ENCODE measurements around the gene SAP30L. TPM values are rescaled to one million over a fixed set of nuclear protein-coding genes. Genes with fewer than 3 reads are reported as not detected.

SAP30L gene
- total and polyA plus RNA-seq, 5 donors: 13.5 to 34.0 (median 27.9) TPM

DNA sequence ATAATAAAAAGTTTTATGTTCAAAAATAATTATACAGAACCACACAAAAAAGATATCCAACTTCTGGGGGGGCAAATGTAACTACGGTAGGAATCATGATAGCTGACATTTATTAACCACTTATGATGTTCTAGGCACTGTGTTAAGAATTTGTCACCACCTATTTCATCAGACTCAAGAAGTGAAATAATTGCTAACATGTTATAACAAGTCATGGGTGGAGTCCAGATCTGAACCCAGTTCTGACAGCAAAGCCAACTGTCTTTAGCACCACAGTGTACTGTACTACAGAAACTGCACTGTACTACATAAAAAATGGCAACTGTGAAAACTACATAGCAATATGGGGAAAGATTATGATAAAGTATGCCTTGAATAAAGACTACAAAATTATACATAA lies 3.0 kb upstream of the SAP30L start:
- H3K27me3 ChIP-seq (ENCODE audit: control insufficient read depth, insufficient read depth): no peaks in the 10 kb centered on the region
- no peak overlapping the region for H3K27ac ChIP-seq (ENCODE audit: low read length)
- DNase-seq (no peak), ATAC-seq (no peak)
- H3K4me3 ChIP-seq (ENCODE audit: low read length): no peak overlapping the region
- intact Hi-C loops (cut with DNase I): no loop called here
- WGBS: 93% methylated on average over 1 of the region's 1 CpG
- peaks cover 2% of the 10 kb centered on the region for H3K4me1 ChIP-seq (ENCODE audit: control insufficient read depth, insufficient read depth, low read length)
- no peaks in the 10 kb centered on the region for H3K9me3 ChIP-seq (ENCODE audit: control insufficient read depth, low read length)

- peak; percentile 2 to 4 for ATAC-seq
- DNase-seq: peak in 1 of 3 donors; percentile 49
- peak overlapping the region; percentile 39 for H3K27ac ChIP-seq (ENCODE audit: low read length)
- peaks cover 4% of the 10 kb centered on the region for H3K4me1 ChIP-seq (ENCODE audit: control insufficient read depth, insufficient read depth, low read length)
- peak overlapping the region; percentile 96 for H3K4me3 ChIP-seq (ENCODE audit: low read length)
- H3K27me3 ChIP-seq (ENCODE audit: control insufficient read depth, insufficient read depth): no peaks in the 10 kb centered on the region
- intact Hi-C loops (cut with DNase I): no loop called here
- H3K9me3 ChIP-seq (ENCODE audit: control insufficient read depth, low read length): no peaks in the 10 kb centered on the region
- 4% methylated on average over 30 of the region's 30 CpGs for WGBS
Observed at GRCh38 chr5:154444556-154445421, 1.0 kb upstream of the SAP30L start.

- Histone ChIP-seq H3K27ac (ENCODE audit: low read length) (peak overlapping the region; percentile 38), H3K27me3 (ENCODE audit: control insufficient read depth, insufficient read depth) (no peaks in the 10 kb centered on the region), H3K9me3 (ENCODE audit: control insufficient read depth, low read length) (no peaks in the 10 kb centered on the region), H3K4me3 (ENCODE audit: low read length) (peak overlapping the region; percentile 96), H3K4me1 (ENCODE audit: control insufficient read depth, insufficient read depth, low read length) (peaks cover 4% of the 10 kb centered on the region)
- DNase-seq (peak; percentile 61 to 80 (median 80)), ATAC-seq (peak; percentile 35 to 47)
- WGBS: under 1% methylated on average over 87 of the region's 87 CpGs
- intact Hi-C loops (cut with DNase I): no loop called here
Observed at GRCh38 chr5:154446195-154447088, 645 bp downstream of the SAP30L start.

DNA sequence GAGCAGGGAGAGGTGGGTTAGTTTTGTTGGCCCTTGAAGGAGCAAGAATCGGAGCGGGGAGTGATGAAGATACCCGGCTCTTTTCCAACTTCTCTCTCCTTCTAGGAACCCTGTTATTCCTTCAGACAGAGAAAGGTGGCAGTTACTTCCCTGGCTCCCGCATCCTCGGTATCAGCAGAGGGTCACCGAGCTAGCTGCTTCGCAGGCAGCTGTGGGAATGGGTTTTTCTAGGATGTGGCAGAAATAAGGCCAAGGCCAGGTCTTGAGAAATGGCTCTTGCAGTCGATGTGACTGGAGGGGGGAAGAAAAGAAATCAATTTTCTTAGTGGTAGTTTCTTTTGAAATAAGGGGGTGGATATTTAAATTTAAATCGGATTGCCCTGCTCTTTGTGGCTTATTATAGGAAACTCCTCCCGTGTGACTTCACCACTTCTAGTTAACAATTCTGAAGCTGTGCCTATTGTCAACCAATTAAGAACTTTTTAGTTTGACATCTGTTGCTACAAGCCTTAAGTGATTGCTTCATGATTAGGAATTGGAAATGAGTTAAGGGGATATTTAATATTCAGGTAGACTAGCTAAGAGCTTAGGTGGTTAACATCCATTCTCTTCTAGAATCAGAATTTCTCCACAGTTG lies 1.4 kb downstream of the SAP30L start:
- H3K27me3 ChIP-seq (ENCODE audit: control insufficient read depth, insufficient read depth): no peaks in the 10 kb centered on the region
- peak overlapping the region; percentile 25 for H3K27ac ChIP-seq (ENCODE audit: low read length)
- intact Hi-C loops (cut with DNase I): no loop called here
- whole genome bisulfite sequencing: 4% methylated on average over 10 of the region's 10 CpGs
- ATAC-seq: no peak
- DNase-seq: no peak
- peaks cover 4% of the 10 kb centered on the region for H3K4me1 ChIP-seq (ENCODE audit: control insufficient read depth, insufficient read depth, low read length)
- H3K9me3 ChIP-seq (ENCODE audit: control insufficient read depth, low read length): no peaks in the 10 kb centered on the region
- peak overlapping the region; percentile 96 for H3K4me3 ChIP-seq (ENCODE audit: low read length)

- H3K9me3 ChIP-seq (ENCODE audit: control insufficient read depth, low read length): no peaks in the 10 kb centered on the region
- no peaks in the 10 kb centered on the region for H3K27me3 ChIP-seq (ENCODE audit: control insufficient read depth, insufficient read depth)
- DNase-seq: no peak
- intact Hi-C loops (cut with DNase I): no loop called here
- no peak for ATAC-seq
- no peak overlapping the region for H3K27ac ChIP-seq (ENCODE audit: low read length)
- H3K4me3 ChIP-seq (ENCODE audit: low read length): no peak overlapping the region
- 95% methylated on average over 2 of the region's 2 CpGs for WGBS
- H3K4me1 ChIP-seq (ENCODE audit: control insufficient read depth, insufficient read depth, low read length): peaks cover 4% of the 10 kb centered on the region
Observed at GRCh38 chr5:154449786-154450185, 4.0 kb downstream of the SAP30L start.

GRCh38 chr5:154451957-154452356 lies 6.2 kb downstream of the SAP30L start:
- ATAC-seq: no peak
- 89% methylated on average over 8 of the region's 8 CpGs for WGBS
- DNase-seq: no peak
- no peaks in the 10 kb centered on the region for H3K27me3 ChIP-seq (ENCODE audit: control insufficient read depth, insufficient read depth)
- H3K27ac ChIP-seq (ENCODE audit: low read length): no peak overlapping the region
- intact Hi-C loops (cut with DNase I): no loop called here
- no peak overlapping the region for H3K4me3 ChIP-seq (ENCODE audit: low read length)
- no peaks in the 10 kb centered on the region for H3K9me3 ChIP-seq (ENCODE audit: control insufficient read depth, low read length)
- H3K4me1 ChIP-seq (ENCODE audit: control insufficient read depth, insufficient read depth, low read length): peaks cover 4% of the 10 kb centered on the region

DNA sequence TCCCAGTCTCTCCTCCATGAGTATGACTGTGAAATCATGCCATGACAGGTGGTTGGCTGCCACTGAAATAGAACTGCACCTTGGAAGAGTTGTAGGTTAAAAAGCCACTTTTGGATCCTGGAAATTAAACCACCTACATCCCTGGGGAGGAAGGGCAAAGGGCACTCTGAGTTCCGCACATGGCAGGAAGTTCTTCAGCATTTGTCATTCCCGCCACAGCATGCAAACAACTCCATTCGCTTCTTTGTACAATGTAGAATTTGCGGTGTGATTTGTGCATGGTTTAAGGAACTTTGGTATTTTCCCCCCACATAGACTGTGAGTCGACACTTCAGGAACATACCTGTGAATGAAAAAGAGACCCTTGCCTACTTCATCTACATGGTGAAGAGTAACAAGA lies 9.8 kb downstream of the SAP30L start:
- Histone ChIP-seq H3K4me3 (ENCODE audit: low read length) (no peak overlapping the region), H3K27me3 (ENCODE audit: control insufficient read depth, insufficient read depth) (no peaks in the 10 kb centered on the region), H3K4me1 (ENCODE audit: control insufficient read depth, insufficient read depth, low read length) (peaks cover 4% of the 10 kb centered on the region), H3K27ac (ENCODE audit: low read length) (no peak overlapping the region), H3K9me3 (ENCODE audit: control insufficient read depth, low read length) (no peaks in the 10 kb centered on the region)
- WGBS: 82% methylated on average over 5 of the region's 5 CpGs
- ATAC-seq (no peak), DNase-seq (no peak)
- intact Hi-C loops (cut with DNase I): no loop called here

DNA sequence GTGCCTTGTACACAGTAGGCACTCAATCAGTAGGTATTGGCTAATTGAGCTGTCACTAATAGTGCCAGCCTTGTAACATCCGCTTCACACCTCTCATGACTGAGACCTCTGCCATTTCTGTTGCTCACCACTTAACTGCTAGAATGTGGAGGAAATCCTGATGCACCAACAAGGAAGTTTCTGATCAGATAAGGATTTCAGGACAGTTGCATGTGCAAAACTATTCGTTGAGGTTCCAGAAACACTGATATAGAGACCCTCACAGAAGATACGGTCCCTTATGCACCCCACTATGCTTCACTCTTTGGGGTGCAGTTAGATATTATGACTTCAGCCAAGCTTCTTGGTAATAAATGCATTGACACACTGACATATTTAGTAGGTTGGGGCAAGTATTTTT lies 10.7 kb downstream of the SAP30L start:
- no peak for DNase-seq
- intact Hi-C loops (cut with DNase I): no loop called here
- peaks cover 4% of the 10 kb centered on the region for H3K4me1 ChIP-seq (ENCODE audit: control insufficient read depth, insufficient read depth, low read length)
- 81% methylated on average over 3 of the region's 3 CpGs for WGBS
- no peak overlapping the region for H3K4me3 ChIP-seq (ENCODE audit: low read length)
- no peaks in the 10 kb centered on the region for H3K9me3 ChIP-seq (ENCODE audit: control insufficient read depth, low read length)
- ATAC-seq: no peak
- H3K27ac ChIP-seq (ENCODE audit: low read length): no peak overlapping the region
- no peaks in the 10 kb centered on the region for H3K27me3 ChIP-seq (ENCODE audit: control insufficient read depth, insufficient read depth)

DNA sequence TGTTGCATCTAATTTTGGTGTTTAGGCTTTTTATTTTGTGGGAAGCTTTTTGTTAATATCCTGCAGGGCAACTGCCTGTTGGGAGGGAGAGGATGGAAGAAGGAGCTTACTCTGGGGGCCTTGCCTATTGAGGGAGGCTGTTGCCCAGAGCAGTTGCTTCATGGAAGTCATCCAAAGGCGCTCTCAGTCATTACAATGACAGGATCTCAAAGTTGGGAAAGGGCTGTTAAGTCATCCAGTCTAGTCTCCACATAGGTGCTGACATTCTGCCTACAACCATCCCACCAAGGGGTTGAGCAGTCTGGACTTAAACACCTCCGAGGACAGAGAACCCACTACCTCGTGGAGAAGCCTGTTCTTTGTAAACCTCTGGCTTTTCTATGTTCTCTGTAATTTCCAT lies 13.2 kb downstream of the SAP30L start:
- Histone ChIP-seq H3K4me1 (ENCODE audit: control insufficient read depth, insufficient read depth, low read length) (peaks cover 4% of the 10 kb centered on the region), H3K27me3 (ENCODE audit: control insufficient read depth, insufficient read depth) (no peaks in the 10 kb centered on the region), H3K9me3 (ENCODE audit: control insufficient read depth, low read length) (no peaks in the 10 kb centered on the region), H3K27ac (ENCODE audit: low read length) (no peak overlapping the region), H3K4me3 (ENCODE audit: low read length) (no peak overlapping the region)
- ATAC-seq (no peak), DNase-seq (no peak)
- 59% methylated on average over 3 of the region's 3 CpGs for WGBS
- intact Hi-C loops (cut with DNase I): no loop called here

- intact Hi-C loops (cut with DNase I): no loop called here
- Histone ChIP-seq H3K27me3 (ENCODE audit: control insufficient read depth, insufficient read depth) (no peaks in the 10 kb centered on the region), H3K4me3 (ENCODE audit: low read length) (no peak overlapping the region), H3K9me3 (ENCODE audit: control insufficient read depth, low read length) (no peaks in the 10 kb centered on the region), H3K27ac (ENCODE audit: low read length) (no peak overlapping the region), H3K4me1 (ENCODE audit: control insufficient read depth, insufficient read depth, low read length) (peaks cover 4% of the 10 kb centered on the region)
- ATAC-seq: no peak
- no peak for DNase-seq
- WGBS: 92% methylated on average over 4 of the region's 4 CpGs
Observed at GRCh38 chr5:154460172-154460571, 14.4 kb downstream of the SAP30L start.

GRCh38 chr5:154461531-154461930 lies 15.7 kb downstream of the SAP30L start:
- DNase-seq (no peak), ATAC-seq (no peak)
- H3K4me3 ChIP-seq (ENCODE audit: low read length): no peak overlapping the region
- H3K4me1 ChIP-seq (ENCODE audit: control insufficient read depth, insufficient read depth, low read length): peaks cover 4% of the 10 kb centered on the region
- WGBS: 60% methylated on average over 6 of the region's 6 CpGs
- H3K9me3 ChIP-seq (ENCODE audit: control insufficient read depth, low read length): no peaks in the 10 kb centered on the region
- no peaks in the 10 kb centered on the region for H3K27me3 ChIP-seq (ENCODE audit: control insufficient read depth, insufficient read depth)
- intact Hi-C loops (cut with DNase I): no loop called here
- H3K27ac ChIP-seq (ENCODE audit: low read length): no peak overlapping the region

Data from right cardiac atrium (tissue), 5 donors.